Measurements from ENCODE around the gene RBFOX2. TPM values are rescaled to one million over a fixed set of nuclear protein-coding genes. Genes with fewer than 3 reads are reported as not detected.
A peak's percentile ranks its signal among the peaks of the same experiment; 100 is the strongest.

Gene RBFOX2
- total and polyA plus RNA-seq, 11 donors = 31.0 to 102 (median 84.0) TPM

DNA sequence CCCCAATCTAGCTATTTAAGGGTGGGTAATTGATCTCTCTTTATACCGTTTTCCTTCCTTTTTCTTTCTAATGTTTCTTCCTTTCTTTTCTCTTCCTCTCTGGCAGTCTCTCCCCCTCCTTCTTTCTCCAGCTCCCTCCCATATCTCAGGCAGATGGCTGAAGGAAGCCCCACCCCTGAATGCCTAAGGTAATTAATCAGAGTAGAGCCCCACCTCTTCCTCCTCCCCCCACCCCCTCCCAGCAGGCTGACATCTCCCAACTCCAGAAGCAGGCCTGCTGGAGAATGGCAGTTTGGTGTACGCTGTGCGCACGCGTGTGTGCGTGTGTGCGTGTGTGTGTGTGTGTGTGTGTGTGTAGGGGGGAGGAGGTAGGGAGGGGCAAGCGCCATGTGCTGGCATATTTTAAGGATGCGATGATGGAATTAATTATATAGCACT lies 188.3 kb downstream of the RBFOX2 start:
- DNase-seq (peak; percentile 83 to 92 (median 85)), ATAC-seq (peak; percentile 63 to 91 (median 84))
- Histone ChIP-seq H3K4me3 (peak overlapping the region; percentile 5 to 63 (median 50)), H3K4me1 (peaks cover 5 to 78% (median 50%) of the 10 kb centered on the region in 12 donors), H3K9me3 (no peaks in the 10 kb centered on the region), H3K27ac (peak overlapping the region in 11 of 12 donors; percentile 44 to 85 (median 77)), H3K27me3 (no peaks in the 10 kb centered on the region), H3K36me3 (no peaks in the 10 kb centered on the region)
- TF ChIP-seq, protein P1, sequence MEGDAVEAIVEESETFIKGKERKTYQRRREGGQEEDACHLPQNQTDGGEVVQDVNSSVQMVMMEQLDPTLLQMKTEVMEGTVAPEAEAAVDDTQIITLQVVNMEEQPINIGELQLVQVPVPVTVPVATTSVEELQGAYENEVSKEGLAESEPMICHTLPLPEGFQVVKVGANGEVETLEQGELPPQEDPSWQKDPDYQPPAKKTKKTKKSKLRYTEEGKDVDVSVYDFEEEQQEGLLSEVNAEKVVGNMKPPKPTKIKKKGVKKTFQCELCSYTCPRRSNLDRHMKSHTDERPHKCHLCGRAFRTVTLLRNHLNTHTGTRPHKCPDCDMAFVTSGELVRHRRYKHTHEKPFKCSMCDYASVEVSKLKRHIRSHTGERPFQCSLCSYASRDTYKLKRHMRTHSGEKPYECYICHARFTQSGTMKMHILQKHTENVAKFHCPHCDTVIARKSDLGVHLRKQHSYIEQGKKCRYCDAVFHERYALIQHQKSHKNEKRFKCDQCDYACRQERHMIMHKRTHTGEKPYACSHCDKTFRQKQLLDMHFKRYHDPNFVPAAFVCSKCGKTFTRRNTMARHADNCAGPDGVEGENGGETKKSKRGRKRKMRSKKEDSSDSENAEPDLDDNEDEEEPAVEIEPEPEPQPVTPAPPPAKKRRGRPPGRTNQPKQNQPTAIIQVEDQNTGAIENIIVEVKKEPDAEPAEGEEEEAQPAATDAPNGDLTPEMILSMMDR (IDR thresholded peaks at IDR 0.05) = no peak
- TF ChIP-seq POLR2A (IDR thresholded peaks at IDR 0.05) = no peak
- intact Hi-C loops (cut with DNase I) = loop anchor here in 6 of 10 donors (5.0 to 10.0 kb wide), 4 partner anchors 52 to 216 kb away; no protein-coding TSS in a partner anchor
- 2 to 6% (median 2%) methylated on average over 9 of the region's 9 CpGs for WGBS, 4 donors

DNA sequence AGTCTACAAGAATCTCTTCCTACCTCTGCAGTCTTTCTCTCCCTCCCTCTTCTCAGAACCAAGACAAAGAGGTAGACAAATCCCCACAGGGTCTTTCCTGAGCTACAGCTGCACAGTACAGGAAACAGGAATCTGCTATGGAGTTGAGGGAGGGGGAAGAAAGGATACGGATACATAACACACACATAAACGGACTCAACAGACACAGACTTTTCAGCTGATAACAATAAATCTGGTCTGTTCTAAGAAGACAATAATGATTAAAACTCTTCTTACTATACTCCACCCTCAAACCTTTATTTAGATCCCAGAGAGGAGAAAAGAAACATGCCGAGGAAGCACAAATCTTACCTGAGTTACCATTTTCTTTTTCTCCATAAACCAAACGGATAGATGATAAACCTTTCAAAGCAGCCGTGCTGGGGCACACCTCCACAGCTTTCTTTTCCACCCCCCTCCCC lies 188.8 kb downstream of the RBFOX2 start:
- intact Hi-C loops (cut with DNase I) = loop anchor here (2.0 to 10.0 kb wide), 12 partner anchors 52 to 215 kb away; no protein-coding TSS in a partner anchor
- Histone ChIP-seq H3K4me1 (peaks cover 5 to 78% (median 55%) of the 10 kb centered on the region in 12 donors), H3K4me3 (peak overlapping the region; percentile 5 to 63 (median 50)), H3K27ac (peak overlapping the region in 11 of 12 donors; percentile 44 to 85 (median 77)), H3K9me3 (no peaks in the 10 kb centered on the region), H3K27me3 (no peaks in the 10 kb centered on the region), H3K36me3 (no peaks in the 10 kb centered on the region)
- ATAC-seq (peak in 3 of 4 donors; percentile 12 to 41 (median 15)), DNase-seq (no peak)
- TF ChIP-seq, protein P1 (IDR thresholded peaks at IDR 0.05) = no peak
- no peak for TF ChIP-seq POLR2A (IDR thresholded peaks at IDR 0.05)
- 0 to 2% (median 1%) methylated on average over 5 of the region's 5 CpGs for WGBS, 4 donors

DNA sequence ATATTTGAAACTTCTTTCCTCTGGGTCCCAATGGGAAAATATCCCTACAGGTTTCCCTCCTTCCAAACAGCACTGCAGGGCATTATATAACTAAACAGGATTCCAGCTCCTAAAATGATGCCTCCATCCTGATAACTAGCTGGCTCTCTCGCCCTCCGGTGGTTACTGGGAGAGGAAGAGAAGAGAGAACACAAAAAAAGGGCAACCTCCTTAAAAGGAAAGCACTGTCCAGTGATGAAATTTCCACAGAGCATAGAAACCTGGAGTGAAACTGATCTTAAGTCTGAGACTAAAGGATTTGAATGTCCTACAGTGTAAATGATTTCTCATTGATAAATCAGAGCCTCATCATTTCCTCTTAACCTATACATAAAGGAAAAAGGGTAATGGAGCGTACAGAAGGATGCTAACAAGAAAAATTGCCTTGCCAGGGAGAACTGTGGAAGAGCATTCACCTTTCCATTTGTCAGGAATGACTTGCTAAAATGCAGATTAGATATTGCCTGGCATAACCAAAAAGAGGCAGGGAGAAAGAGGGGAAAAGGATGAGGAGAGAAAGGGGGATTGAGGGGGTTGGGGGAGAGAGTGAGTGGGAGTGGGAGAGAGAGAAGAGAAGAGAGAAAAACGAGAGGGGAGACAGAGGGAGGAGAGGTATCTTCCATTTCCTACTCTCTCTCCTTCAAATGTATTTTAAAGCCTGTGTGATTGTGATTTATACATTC lies 189.6 kb downstream of the RBFOX2 start:
- Histone ChIP-seq H3K36me3 (no peaks in the 10 kb centered on the region), H3K4me1 (peaks cover 5 to 84% (median 62%) of the 10 kb centered on the region in 12 donors), H3K27ac (peak overlapping the region in 11 of 12 donors; percentile 44 to 85 (median 77)), H3K4me3 (peak overlapping the region in 10 of 12 donors; percentile 8 to 63 (median 52)), H3K27me3 (no peaks in the 10 kb centered on the region), H3K9me3 (no peaks in the 10 kb centered on the region)
- DNase-seq (peak in 1 of 5 donors; percentile 36), ATAC-seq (peak in 1 of 4 donors; percentile 20)
- WGBS, 4 donors = 11 to 24% (median 18%) methylated on average over 4 of the region's 4 CpGs
- intact Hi-C loops (cut with DNase I) = loop anchor here (2.0 to 10.0 kb wide), 10 partner anchors 54 to 214 kb away; no protein-coding TSS in a partner anchor
- TF ChIP-seq, protein P1 (IDR thresholded peaks at IDR 0.05) = peak in 9 of 12 donors; percentile 0 to 49 (median 33)
- no peak for TF ChIP-seq POLR2A (IDR thresholded peaks at IDR 0.05)
